Endometrium (tissue), 2 donors: Measurements from ENCODE around the gene TBC1D5.

Experiments
- FAIRE-seq: peaks from 2 replicates; lab custom pipeline; 2012; peaks lifted over from hg19 to GRCh38; lab: Jason Lieb, UNC
- donor health status: control.
- donor health status: control.

TBC1D5 gene

GRCh38 chr3:17217588-17217987 is 524.8 kb downstream of the TBC1D5 start:
- no peak for FAIRE-seq

GRCh38 chr3:17213102-17213501 is 529.3 kb downstream of the TBC1D5 start:
- no peak for FAIRE-seq

GRCh38 chr3:17207979-17208378 is 534.5 kb downstream of the TBC1D5 start:
- no peak for FAIRE-seq

- FAIRE-seq: peak; percentile 8
These were observed 535.4 kb downstream of the TBC1D5 start for GRCh38 chr3:17207019-17207418.

GRCh38 chr3:17204049-17204650 is 538.3 kb downstream of the TBC1D5 start:
- FAIRE-seq: no peak

GRCh38 chr3:17201538-17201937 is 540.9 kb downstream of the TBC1D5 start:
- FAIRE-seq: no peak

GRCh38 chr3:17195856-17196604 is 546.4 kb downstream of the TBC1D5 start:
- FAIRE-seq: no peak

GRCh38 chr3:17195192-17195611 is 547.2 kb downstream of the TBC1D5 start:
- no peak for FAIRE-seq

GRCh38 chr3:17194116-17194515 is 548.3 kb downstream of the TBC1D5 start:
- FAIRE-seq: no peak

GRCh38 chr3:17192995-17193394 is 549.4 kb downstream of the TBC1D5 start:
- no peak for FAIRE-seq

- no peak for FAIRE-seq
These were observed 551.9 kb downstream of the TBC1D5 start for GRCh38 chr3:17190353-17191078.

GRCh38 chr3:17188378-17188777 is 554.1 kb downstream of the TBC1D5 start:
- no peak for FAIRE-seq

GRCh38 chr3:17187589-17188184 is 554.7 kb downstream of the TBC1D5 start:
- FAIRE-seq: no peak

- FAIRE-seq: no peak
These were observed 558.4 kb downstream of the TBC1D5 start for GRCh38 chr3:17183951-17184550.

- FAIRE-seq: no peak
These were observed 560.3 kb downstream of the TBC1D5 start for GRCh38 chr3:17182166-17182565.

GRCh38 chr3:17181413-17181907 is 561.0 kb downstream of the TBC1D5 start:
- no peak for FAIRE-seq

GRCh38 chr3:17179381-17180205 is 562.8 kb downstream of the TBC1D5 start:
- FAIRE-seq: no peak

GRCh38 chr3:17176757-17177156 is 565.7 kb downstream of the TBC1D5 start:
- FAIRE-seq: no peak

- no peak for FAIRE-seq
These were observed 567.1 kb downstream of the TBC1D5 start for GRCh38 chr3:17175187-17175807.

- FAIRE-seq: no peak
These were observed 576.1 kb downstream of the TBC1D5 start for GRCh38 chr3:17166369-17166768.

GRCh38 chr3:17162116-17162515 is 580.3 kb downstream of the TBC1D5 start:
- no peak for FAIRE-seq
